GM10266 (cell line): ENCODE measurements around the gene LRRC47.

Experiments used
- DNase-seq: peaks from one replicate; pipeline ENCODE4 v3.0.0; 2012; ENCODE audit errors: extremely low spot score
- TF ChIP-seq, protein P1 (sequence below): IDR thresholded peaks from 2 replicates; pipeline ENCODE4 v1.5.1; 2012; ENCODE audit warnings: mild to moderate bottlenecking, low read depth; ENCODE audit not compliant: control insufficient read depth, insufficient read depth; ENCODE audit errors: missing control alignments

Gene LRRC47

DNA sequence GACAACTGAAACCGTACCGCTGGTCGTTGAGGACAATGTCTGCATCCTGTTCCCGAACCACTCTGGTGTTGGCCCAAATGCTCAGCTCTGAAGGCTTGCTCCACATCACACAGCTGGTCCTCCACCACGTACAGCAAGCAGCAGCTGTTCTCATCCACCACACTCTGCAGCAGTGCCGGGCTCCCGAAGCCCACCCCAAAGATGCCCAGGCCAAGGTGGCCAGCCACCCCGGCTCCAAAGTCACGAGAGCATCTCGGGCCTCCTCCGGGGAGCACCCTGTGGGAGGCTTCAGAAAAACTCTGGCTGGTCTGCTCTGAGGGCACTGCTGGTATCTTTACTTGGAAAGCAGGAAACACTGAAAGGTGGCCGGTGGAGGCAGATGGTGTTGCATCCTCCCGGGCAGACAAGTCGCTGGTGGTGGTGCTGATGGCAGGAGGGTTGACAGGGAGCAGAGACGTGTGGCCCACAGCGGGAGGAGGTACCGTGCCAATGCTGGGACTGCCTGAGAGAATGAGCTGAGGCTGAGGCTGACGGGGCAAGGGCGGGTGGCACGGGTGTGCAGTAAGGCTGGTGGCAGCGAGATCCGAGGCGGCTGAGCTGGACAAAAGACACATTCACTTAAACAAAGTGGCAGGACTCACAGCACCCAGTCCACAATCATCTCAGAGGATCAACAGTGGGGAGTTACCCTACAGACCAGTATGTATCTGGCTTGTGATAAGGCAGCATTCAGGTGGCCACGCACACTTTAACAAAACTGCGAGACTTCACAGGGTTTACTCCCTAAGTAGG is 50.5 kb downstream of the LRRC47 start:
- DNase-seq: no peak
- TF ChIP-seq, protein P1, sequence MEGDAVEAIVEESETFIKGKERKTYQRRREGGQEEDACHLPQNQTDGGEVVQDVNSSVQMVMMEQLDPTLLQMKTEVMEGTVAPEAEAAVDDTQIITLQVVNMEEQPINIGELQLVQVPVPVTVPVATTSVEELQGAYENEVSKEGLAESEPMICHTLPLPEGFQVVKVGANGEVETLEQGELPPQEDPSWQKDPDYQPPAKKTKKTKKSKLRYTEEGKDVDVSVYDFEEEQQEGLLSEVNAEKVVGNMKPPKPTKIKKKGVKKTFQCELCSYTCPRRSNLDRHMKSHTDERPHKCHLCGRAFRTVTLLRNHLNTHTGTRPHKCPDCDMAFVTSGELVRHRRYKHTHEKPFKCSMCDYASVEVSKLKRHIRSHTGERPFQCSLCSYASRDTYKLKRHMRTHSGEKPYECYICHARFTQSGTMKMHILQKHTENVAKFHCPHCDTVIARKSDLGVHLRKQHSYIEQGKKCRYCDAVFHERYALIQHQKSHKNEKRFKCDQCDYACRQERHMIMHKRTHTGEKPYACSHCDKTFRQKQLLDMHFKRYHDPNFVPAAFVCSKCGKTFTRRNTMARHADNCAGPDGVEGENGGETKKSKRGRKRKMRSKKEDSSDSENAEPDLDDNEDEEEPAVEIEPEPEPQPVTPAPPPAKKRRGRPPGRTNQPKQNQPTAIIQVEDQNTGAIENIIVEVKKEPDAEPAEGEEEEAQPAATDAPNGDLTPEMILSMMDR: no peak

DNA sequence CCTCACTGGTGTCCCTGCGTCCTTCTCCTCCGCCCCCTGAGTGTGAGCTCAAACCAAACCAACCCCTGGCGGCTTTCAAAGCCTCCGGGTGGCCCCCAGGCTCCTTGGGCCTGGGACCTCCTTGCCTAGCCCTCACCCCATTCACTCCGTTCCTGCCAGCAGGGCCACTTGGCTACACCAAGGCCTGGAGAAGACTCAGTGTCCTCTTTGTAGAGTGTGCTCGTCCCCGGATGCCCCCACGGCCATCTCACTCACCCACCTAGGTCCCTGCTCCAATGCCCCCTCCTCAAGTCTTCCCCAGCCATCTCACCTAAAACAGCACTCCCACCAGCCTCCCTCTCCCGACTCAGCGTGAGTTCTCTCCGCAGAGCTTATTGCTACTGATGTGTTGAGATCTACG is 51.2 kb downstream of the LRRC47 start:
- TF ChIP-seq, protein P1: no peak
- DNase-seq: no peak

GRCh38 chr1:3744646-3745045 is 51.7 kb downstream of the LRRC47 start:
- TF ChIP-seq, protein P1: no peak
- DNase-seq: no peak

DNA sequence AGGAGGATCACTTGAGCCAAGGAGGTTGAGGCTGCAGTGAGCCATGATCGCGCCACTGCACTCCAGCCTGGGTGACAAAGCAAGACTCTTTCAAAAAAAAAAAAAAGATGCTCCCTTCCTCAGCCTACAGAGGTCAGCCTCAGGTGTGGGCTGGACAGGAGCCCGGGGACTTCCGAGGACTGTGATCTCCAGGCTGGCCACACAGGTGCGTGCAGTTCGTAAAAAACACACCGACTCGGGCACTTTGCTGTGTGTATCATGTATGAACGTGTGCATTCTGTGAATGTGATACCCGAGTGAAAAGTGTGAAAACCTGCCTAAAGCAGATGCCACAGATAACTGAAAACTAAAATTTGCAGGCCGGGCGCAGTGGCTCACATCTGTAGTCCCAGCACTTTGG is 52.5 kb downstream of the LRRC47 start:
- no peak for DNase-seq
- TF ChIP-seq, protein P1: no peak

DNA sequence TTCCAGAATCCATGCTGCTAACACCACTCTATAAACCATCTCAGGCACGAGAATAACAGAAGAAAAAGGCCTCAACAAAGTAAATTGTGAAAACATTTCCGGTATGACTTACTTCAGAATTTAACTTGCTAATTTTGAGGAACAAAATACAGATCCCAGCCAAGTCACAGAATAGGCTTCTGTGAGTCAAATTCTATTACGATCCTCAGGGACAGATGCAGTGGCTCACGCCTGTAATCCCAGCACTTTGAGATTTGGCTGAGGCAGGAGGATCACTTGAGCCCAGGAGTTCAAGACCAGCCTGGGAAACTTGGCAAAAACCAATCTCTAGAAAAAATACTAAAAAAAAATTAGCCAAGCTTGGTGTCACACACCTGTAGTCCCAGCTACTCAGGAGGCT is 52.9 kb downstream of the LRRC47 start:
- no peak for DNase-seq
- TF ChIP-seq, protein P1: no peak

DNA sequence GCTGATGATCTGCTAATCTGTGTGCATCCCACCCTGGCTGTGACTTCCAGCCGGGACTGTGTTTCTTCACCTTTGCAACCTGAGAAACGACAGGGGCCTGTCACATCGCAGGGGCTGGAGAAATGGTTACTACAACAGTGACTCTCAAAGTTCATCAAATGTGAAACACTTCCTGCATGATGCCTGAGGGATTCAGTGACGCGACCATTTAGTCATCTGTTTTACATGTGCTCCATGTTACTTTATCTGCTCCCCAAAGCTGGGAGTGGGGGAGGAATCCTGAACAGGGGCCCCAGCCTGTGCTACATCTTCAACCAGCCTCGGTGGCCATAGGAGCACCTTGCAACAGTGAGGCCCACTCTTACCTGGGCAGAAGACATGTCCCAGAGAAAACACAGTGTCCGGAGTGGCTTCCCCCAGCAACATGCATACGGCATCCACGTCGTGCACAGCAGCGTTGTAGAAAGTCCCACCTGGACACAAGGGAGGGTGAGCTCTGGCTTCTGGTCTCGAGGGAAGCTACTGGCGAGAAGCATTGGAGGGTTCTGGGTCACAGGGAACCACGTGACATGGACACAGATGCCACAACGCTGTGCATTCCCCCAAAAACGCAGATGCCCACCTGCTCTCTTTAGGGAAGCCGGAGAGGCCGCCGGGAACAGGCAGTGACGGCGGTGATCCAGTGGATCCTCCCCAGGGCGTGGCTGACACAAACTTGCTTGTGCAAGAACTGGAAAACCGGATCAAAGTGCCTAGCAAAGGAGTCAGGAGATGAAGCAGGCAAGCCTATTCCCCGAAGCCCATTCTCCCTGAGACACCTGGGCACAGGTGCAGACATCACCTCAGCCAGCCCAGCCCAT is 53.6 kb downstream of the LRRC47 start:
- DNase-seq: no peak
- TF ChIP-seq, protein P1: no peak
